LNCaP clone FGC (cell line): ENCODE data around the gene COBL.

Experiments
- DNase-seq: peaks from one replicate; pipeline ENCODE4 v3.0.0-alpha.2; 2011; ENCODE audit warnings: low read depth
- H3K4me3 ChIP-seq: 2 replicates; pipeline ENCODE4 v1.5.1; 2011; ENCODE audit warnings: mild to moderate bottlenecking, low read depth, low read length, control low read depth
- CTCF ChIP-seq: IDR thresholded peaks from 2 replicates; pipeline ENCODE4 v1.5.1; 2012; ENCODE audit warnings: mild to moderate bottlenecking; ENCODE audit not compliant: control insufficient read depth, insufficient read depth; ENCODE audit errors: extremely low read depth

The COBL gene

GRCh38 chr7:51340936-51341335 is 24.3 kb upstream of the COBL start:
- DNase-seq: no peak

DNA sequence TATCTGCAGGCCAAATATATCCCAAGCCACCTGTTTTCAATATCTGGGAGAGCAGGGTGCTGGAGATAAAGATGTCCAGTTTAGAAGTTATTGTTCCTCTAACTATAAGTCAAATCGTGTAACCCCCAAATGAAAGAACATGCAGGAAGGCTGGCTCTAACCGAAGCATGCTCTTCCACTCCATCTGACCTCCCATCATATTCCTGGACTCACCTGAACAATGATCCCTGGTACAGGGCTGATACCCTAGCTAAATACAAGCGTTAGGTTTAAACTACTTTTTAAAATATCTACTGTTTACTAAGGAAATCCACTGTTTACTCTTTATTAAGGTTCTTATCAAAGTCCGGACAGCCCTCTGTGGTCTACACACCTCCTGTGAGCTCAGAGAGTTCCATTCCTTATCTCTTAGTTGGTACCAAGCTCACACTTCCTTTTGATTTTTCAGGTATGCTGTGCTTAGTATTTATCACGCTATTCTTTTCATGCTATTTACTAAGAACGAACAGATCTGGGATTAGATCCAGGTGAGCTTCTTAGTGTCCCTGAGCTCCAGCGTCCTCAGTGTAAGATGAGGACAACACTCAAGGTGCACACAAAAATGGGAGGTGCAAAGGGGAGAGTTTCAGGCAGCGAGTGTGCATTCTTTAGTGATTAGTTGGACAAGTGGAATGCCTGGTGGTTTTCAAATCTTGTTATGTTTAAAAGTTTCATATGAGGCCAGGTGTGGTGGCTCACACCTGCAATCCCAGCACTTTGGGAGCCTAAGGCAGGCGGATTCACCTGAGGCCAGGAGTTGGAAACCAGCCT is 23.6 kb upstream of the COBL start:
- DNase-seq: no peak
- H3K4me3 ChIP-seq: no peak overlapping the region
- TF ChIP-seq CTCF: no peak

More at GRCh38 chr7:51340936-51341335, 24.3 kb upstream of the COBL start:
- no peak for TF ChIP-seq CTCF
- no peak overlapping the region for H3K4me3 ChIP-seq

DNA sequence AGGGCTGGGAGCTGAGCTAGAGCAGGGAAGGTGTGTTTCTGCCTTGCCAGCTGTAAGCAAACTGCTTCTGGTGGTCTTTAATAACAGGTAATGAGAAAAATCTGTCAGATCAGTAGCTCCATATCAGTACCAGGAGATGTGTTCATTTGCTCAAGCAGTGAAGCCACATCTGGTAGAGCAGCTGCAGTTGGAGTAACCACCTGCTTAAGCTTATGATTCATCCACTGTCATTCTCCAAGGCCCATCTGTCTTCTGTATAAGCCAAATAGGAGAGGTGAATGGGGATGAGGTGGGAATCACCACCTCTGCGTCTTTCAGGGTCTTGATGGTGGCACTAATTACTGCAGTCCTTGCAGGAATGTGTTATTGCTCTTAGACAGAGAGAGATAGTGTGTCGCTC is 18.4 kb upstream of the COBL start:
- H3K4me3 ChIP-seq: no peak overlapping the region
- TF ChIP-seq CTCF: no peak
- DNase-seq: no peak

GRCh38 chr7:51329696-51330263 is 13.2 kb upstream of the COBL start:
- H3K4me3 ChIP-seq: no peak overlapping the region
- no peak for TF ChIP-seq CTCF
- DNase-seq: no peak

DNA sequence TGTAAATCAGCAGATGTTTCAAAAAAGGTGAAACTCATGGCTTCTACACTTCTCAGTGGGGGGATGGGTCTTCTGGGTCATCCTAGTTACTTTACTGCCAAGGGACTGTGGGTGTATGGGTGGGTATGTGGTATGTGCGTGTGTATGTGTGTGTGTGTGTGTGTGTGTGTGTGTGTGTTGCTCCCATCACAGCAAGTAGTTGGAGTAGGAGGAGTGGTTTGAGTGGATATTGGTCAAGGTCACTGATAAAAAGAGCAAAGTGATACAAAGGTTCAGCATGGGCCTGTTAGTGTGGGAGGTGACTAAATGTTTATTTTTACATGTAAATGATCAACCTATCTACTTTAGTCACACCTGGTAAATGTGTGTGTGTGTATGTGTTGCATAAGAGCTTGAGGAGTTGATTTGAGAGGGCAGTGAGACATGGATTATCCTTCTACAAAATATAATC is 11.8 kb upstream of the COBL start:
- no peak for DNase-seq
- no peak overlapping the region for H3K4me3 ChIP-seq
- no peak for TF ChIP-seq CTCF

- no peak overlapping the region for H3K4me3 ChIP-seq
- no peak for DNase-seq
Observed at GRCh38 chr7:51327287-51327717, 10.7 kb upstream of the COBL start.

More at GRCh38 chr7:51327287-51327717, 10.7 kb upstream of the COBL start:
- TF ChIP-seq CTCF: no peak
